Type B pancreatic cell (in vitro differentiated cells): ENCODE results near the gene FMN1. TPM values are rescaled to one million over a fixed set of nuclear protein-coding genes. Genes with fewer than 3 reads are reported as not detected.

ENCODE experiments used
- DNase-seq: peaks from one replicate; pipeline ENCODE4 v3.0.0; 2021; ENCODE audit warnings: mixed read lengths; ENCODE audit not compliant: unreplicated experiment; ENCODE audit errors: extremely low spot score
- H3K27ac Mint-ChIP-seq: 2 replicates; pipeline ENCODE4 v1.8.0; 2021; ENCODE audit warnings: mild to moderate bottlenecking, mixed read lengths
- H3K27me3 Mint-ChIP-seq: 2 replicates; pipeline ENCODE4 v1.8.0; 2021; ENCODE audit warnings: mixed read lengths
- H3K36me3 Mint-ChIP-seq: 2 replicates; pipeline ENCODE4 v1.8.0; 2021; ENCODE audit warnings: mixed read lengths
- H3K4me1 Mint-ChIP-seq: one replicate; pipeline ENCODE4 v1.8.0; 2021; ENCODE audit warnings: mixed read lengths; ENCODE audit not compliant: unreplicated experiment
- H3K4me3 Mint-ChIP-seq: 2 replicates; pipeline ENCODE4 v1.8.0; 2021; ENCODE audit warnings: mild to moderate bottlenecking, mixed read lengths
- H3K9me3 Mint-ChIP-seq: 2 replicates; pipeline ENCODE4 v1.8.0; 2021; ENCODE audit warnings: mixed read lengths
- total RNA-seq: library from RNA; stranded (reverse); gene quantifications from 2 replicates; pipeline ENCODE4 v1.2.1, GENCODE V29; 2021; ENCODE audit warnings: low replicate concordance
- TF ChIP-seq, protein P1 (sequence below): fragments of 200-600 bp; sonication (generic); conservative IDR thresholded peaks from 2 replicates; pipeline ENCODE4 v1.5.0; 2021; ENCODE audit warnings: antibody characterized with exemption, mild to moderate bottlenecking

FMN1 gene
- total RNA-seq, 1 donor from 2014 or later = 22.1 TPM

DNA sequence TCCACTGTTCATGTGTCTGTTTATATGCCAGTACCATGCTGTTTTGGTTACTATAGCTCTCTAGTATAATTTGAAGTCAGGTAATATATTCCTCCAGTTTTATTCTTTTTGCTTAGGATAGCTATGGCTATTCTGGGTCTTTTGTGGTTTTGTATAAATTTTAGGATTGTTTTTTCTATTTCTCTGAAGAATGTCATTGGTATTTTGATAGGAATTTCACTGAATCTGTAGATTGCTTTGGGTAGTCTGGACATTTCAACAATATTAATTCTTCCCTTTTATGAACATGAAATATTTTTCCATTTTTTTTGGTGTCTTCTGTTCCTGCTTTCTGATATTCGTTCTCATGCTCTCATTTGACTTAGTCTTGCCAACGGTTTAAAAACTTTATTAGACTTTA lies 437.1 kb downstream of the FMN1 start:
- Mint-ChIP-seq H3K27me3 (peaks cover 3% of the 10 kb centered on the region), H3K36me3 (no peaks in the 10 kb centered on the region), H3K4me1 (no peaks in the 10 kb centered on the region), H3K9me3 (no peaks in the 10 kb centered on the region), H3K4me3 (no peak overlapping the region), H3K27ac (no peak overlapping the region)
- DNase-seq = no peak
- TF ChIP-seq, protein P1, sequence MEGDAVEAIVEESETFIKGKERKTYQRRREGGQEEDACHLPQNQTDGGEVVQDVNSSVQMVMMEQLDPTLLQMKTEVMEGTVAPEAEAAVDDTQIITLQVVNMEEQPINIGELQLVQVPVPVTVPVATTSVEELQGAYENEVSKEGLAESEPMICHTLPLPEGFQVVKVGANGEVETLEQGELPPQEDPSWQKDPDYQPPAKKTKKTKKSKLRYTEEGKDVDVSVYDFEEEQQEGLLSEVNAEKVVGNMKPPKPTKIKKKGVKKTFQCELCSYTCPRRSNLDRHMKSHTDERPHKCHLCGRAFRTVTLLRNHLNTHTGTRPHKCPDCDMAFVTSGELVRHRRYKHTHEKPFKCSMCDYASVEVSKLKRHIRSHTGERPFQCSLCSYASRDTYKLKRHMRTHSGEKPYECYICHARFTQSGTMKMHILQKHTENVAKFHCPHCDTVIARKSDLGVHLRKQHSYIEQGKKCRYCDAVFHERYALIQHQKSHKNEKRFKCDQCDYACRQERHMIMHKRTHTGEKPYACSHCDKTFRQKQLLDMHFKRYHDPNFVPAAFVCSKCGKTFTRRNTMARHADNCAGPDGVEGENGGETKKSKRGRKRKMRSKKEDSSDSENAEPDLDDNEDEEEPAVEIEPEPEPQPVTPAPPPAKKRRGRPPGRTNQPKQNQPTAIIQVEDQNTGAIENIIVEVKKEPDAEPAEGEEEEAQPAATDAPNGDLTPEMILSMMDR = no peak

DNA sequence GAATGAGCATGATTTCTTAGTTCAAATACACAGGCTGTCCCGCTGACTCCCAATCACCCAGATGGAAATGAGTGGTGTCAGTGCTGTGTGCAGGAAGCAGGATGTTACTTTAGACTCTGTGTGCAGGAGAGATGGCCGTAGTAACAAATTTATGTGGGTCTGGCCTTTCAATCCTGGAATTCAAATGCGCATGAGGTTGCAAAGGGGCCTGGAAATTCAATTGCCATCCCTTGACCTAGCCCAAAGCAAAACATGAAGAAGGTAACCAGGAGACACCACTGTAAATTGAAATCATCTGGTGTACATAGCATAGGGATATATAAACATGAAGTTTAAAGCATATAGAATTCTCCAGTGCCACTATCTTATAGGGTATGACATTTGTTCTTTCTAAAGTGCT lies 443.5 kb downstream of the FMN1 start:
- DNase-seq = no peak
- H3K9me3 Mint-ChIP-seq = no peaks in the 10 kb centered on the region
- no peaks in the 10 kb centered on the region for H3K36me3 Mint-ChIP-seq
- no peak overlapping the region for H3K27ac Mint-ChIP-seq
- TF ChIP-seq, protein P1 = no peak
- H3K4me1 Mint-ChIP-seq = peaks cover 19% of the 10 kb centered on the region
- peaks cover 5% of the 10 kb centered on the region for H3K27me3 Mint-ChIP-seq
- H3K4me3 Mint-ChIP-seq = no peak overlapping the region

DNA sequence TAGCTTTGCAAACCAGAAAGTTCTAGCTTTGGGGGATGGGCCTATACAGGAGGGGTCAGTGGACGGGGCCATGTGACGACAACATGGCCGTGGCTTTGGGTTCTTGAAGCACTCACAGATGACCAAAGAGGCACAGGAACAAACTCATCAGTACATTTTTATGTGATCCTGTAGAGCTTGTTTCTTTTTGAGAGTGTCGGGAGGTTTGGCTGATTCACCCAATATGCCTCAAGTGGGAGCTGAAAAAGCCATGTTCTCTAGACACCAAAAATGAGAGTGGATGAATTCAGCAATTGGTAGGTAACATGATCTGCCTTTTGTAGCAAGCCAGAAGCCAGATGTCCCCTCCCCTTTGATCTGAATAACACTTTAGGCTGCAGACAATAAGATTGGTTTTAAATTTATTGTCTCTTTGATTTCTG lies 446.6 kb downstream of the FMN1 start:
- no peak for DNase-seq
- no peak overlapping the region for H3K27ac Mint-ChIP-seq
- peaks cover 19% of the 10 kb centered on the region for H3K4me1 Mint-ChIP-seq
- H3K27me3 Mint-ChIP-seq = peaks cover 5% of the 10 kb centered on the region
- no peaks in the 10 kb centered on the region for H3K36me3 Mint-ChIP-seq
- no peak overlapping the region for H3K4me3 Mint-ChIP-seq
- TF ChIP-seq, protein P1 = no peak
- H3K9me3 Mint-ChIP-seq = no peaks in the 10 kb centered on the region

DNA sequence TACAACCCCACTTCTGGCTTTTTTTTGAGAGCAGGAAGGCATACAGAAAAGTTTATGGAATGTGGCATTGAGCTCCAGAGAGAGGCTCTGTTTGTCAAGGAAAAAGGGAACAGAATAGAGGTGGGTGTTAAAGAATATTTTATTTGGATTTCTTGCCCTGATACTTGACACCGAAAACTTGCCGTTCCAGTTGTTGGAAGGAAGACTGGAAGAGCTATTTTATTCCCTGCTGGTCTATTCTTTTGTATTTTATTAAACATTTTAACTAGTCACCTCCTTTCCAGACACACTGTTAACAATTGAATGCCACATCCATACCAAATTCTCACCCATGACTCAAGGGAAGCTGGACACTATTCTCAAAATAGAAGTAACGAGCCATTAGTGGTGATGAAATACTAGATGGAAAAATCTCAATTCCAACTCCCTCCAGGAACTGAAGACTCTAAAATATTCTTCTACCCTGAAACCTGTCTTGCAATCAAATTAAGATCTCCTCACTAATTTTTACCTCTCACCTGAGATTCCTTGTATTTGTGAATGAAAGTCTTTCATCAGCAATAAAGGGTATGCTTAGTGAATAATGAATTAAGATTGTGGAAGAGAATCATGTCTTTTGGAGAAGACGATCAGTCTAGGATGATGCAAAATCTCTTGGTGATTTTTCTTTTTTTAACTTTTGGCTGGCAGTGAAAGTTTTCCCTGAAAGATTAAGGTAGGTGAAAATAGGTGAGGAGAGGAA lies 448.2 kb downstream of the FMN1 start:
- H3K4me3 Mint-ChIP-seq = no peak overlapping the region
- peaks cover 5% of the 10 kb centered on the region for H3K27me3 Mint-ChIP-seq
- no peak overlapping the region for H3K27ac Mint-ChIP-seq
- DNase-seq = no peak
- no peaks in the 10 kb centered on the region for H3K36me3 Mint-ChIP-seq
- peaks cover 19% of the 10 kb centered on the region for H3K4me1 Mint-ChIP-seq
- TF ChIP-seq, protein P1 = no peak
- no peaks in the 10 kb centered on the region for H3K9me3 Mint-ChIP-seq

DNA sequence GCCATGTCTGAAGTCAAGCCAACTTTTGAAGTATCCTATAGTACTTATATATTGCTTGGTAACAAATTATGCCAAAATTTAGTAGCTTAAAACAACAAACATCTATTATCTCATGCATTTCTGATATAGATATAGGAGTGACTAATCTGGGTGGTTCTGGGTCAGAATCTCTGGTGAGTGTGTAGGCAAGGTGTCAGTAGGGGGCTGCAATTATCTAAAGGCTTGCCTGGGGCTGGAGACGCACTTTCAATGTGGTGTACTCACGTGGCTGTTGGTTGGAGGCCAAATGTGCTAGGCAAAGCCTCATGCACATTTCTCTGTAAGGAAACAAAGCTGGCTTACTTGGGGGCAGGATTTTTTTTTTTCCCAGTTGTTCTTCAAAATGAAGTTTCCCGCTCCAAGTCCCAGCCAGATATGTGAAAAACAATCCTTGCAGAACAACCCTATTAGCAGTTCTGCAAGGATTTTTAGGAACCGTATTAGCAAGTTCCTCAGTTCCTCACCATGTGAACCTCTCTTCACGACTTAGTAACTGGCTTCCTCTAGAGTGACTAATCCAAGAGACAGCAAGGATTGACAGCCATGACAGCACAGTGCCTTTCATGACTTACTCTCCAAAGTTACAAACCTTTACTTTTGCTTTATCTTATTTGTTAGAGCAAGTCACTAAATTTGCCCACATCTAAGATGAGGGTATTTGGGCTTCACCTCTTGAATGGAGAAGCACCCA lies 450.9 kb downstream of the FMN1 start:
- H3K4me1 Mint-ChIP-seq = peaks cover 13% of the 10 kb centered on the region
- TF ChIP-seq, protein P1 = no peak
- no peak overlapping the region for H3K27ac Mint-ChIP-seq

More for the DNA sequence above, 450.9 kb downstream of the FMN1 start:
- no peak overlapping the region for H3K4me3 Mint-ChIP-seq
- H3K9me3 Mint-ChIP-seq = peaks cover 10% of the 10 kb centered on the region
- peaks cover 3% of the 10 kb centered on the region for H3K27me3 Mint-ChIP-seq
- H3K36me3 Mint-ChIP-seq = no peaks in the 10 kb centered on the region
- no peak for DNase-seq
